BE2C (cell line): ENCODE measurements around the gene RNF223.

ENCODE experiments used
- DNase-seq: peaks from one replicate; pipeline ENCODE4 v3.0.0-alpha.2; 2020
- H3K27me3 ChIP-seq: fragments of 250-450 bp; sonication (Bioruptor Pico); 2 replicates; pipeline ENCODE4 v1.5.1; 2020; ENCODE audit warnings: mild to moderate bottlenecking
- H3K36me3 ChIP-seq: fragments of 250-450 bp; sonication (Bioruptor Pico); 2 replicates; pipeline ENCODE4 v1.5.1; 2020; ENCODE audit warnings: mild to moderate bottlenecking
- H3K4me1 ChIP-seq: fragments of 250-450 bp; sonication (Bioruptor Pico); 2 replicates; pipeline ENCODE4 v1.5.1; 2020
- H3K4me3 ChIP-seq: 2 replicates; pipeline ENCODE4 v1.5.1; 2011; ENCODE audit warnings: low read depth, low read length
- H3K9me3 ChIP-seq: fragments of 250-450 bp; sonication (Bioruptor Pico); 2 replicates; pipeline ENCODE4 v1.5.1; 2020
- TF ChIP-seq, protein P1 (sequence below): IDR thresholded peaks from 2 replicates; pipeline ENCODE4 v1.5.1; 2012; ENCODE audit warnings: mild to moderate bottlenecking, low read depth, low read length

RNF223 gene

DNA sequence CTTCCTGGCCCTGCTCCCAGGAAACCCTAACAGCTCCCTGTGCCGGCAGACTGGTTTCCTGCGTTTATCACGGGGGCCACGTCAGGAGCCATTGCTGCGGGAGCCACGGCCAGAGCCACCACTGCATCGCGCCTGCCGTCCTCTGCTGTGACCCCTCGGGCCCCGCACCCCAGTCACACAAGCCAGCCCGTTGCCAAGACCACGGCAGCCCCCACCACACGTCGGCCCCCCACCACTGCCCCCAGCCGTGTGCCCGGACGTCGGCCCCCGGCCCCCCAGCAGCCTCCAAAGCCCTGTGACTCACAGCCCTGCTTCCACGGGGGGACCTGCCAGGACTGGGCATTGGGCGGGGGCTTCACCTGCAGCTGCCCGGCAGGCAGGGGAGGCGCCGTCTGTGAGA lies 26.1 kb downstream of the RNF223 start:
- TF ChIP-seq, protein P1, sequence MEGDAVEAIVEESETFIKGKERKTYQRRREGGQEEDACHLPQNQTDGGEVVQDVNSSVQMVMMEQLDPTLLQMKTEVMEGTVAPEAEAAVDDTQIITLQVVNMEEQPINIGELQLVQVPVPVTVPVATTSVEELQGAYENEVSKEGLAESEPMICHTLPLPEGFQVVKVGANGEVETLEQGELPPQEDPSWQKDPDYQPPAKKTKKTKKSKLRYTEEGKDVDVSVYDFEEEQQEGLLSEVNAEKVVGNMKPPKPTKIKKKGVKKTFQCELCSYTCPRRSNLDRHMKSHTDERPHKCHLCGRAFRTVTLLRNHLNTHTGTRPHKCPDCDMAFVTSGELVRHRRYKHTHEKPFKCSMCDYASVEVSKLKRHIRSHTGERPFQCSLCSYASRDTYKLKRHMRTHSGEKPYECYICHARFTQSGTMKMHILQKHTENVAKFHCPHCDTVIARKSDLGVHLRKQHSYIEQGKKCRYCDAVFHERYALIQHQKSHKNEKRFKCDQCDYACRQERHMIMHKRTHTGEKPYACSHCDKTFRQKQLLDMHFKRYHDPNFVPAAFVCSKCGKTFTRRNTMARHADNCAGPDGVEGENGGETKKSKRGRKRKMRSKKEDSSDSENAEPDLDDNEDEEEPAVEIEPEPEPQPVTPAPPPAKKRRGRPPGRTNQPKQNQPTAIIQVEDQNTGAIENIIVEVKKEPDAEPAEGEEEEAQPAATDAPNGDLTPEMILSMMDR: no peak
- Histone ChIP-seq H3K27me3 (no peaks in the 10 kb centered on the region), H3K9me3 (no peaks in the 10 kb centered on the region), H3K4me1 (peaks cover 6% of the 10 kb centered on the region), H3K36me3 (no peaks in the 10 kb centered on the region), H3K4me3 (no peak overlapping the region)
- DNase-seq: no peak

DNA sequence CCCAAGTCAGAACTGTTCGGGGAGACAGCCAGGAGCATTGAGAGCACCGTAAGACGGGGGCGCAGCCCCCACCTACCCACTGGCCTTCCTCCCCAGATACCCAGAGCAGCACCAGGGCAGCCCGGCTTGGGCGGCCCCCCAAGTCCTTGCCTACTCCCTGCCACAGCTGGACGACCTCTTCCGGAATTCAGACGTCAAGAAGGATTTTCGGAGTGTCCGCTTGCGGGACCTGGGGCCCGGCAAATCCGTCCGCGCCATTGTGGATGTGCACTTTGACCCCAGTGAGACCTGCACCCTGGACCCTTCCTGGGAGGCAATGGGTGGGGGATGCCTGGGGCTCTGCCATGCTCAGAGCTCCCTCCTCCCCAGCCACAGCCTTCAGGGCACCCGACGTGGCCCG lies 26.7 kb downstream of the RNF223 start:
- Histone ChIP-seq H3K36me3 (no peaks in the 10 kb centered on the region), H3K9me3 (no peaks in the 10 kb centered on the region), H3K4me3 (no peak overlapping the region), H3K27me3 (no peaks in the 10 kb centered on the region), H3K4me1 (peaks cover 6% of the 10 kb centered on the region)
- DNase-seq: no peak
- TF ChIP-seq, protein P1: no peak

DNA sequence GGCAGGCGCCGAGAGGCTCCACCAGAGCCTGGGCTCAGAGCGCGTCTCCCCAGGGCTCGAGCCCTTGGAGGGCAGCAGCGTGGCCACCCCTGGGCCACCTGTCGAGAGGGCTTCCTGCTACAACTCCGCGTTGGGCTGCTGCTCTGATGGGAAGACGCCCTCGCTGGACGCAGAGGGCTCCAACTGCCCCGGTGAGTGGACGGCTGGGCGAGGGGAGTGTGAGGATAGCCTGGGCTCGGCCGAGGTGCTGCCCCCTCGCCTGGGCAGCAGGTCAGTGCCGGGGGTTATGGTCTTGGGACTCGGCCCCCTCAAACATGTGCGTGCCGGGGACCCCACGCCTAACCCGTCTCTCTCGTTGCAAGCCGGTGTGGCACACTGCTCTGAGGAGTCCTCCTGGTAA lies 27.3 kb downstream of the RNF223 start:
- DNase-seq: no peak
- no peaks in the 10 kb centered on the region for H3K9me3 ChIP-seq
- peaks cover 6% of the 10 kb centered on the region for H3K4me1 ChIP-seq
- H3K36me3 ChIP-seq: no peaks in the 10 kb centered on the region
- TF ChIP-seq, protein P1: no peak
- no peak overlapping the region for H3K4me3 ChIP-seq
- no peaks in the 10 kb centered on the region for H3K27me3 ChIP-seq

DNA sequence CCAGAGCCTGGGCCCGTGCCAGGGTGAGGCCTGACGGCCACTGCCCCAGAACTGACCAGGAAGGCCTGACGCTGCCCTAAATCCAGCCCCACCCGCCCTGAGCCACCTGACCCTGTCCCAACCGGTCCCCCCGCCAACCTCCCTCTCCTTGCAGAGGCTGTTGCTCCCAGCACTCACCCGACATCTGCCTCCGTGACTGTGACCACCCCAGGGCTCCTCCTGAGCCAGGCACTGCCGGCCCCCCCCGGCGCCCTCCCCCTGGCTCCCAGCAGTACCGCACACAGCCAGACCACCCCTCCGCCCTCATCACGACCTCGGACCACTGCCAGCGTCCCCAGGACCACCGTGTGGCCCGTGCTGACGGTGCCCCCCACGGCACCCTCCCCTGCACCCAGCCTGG lies 27.9 kb downstream of the RNF223 start:
- Histone ChIP-seq H3K36me3 (no peaks in the 10 kb centered on the region), H3K27me3 (no peaks in the 10 kb centered on the region), H3K4me1 (peaks cover 6% of the 10 kb centered on the region), H3K4me3 (no peak overlapping the region), H3K9me3 (no peaks in the 10 kb centered on the region)
- TF ChIP-seq, protein P1: no peak
- DNase-seq: no peak

DNA sequence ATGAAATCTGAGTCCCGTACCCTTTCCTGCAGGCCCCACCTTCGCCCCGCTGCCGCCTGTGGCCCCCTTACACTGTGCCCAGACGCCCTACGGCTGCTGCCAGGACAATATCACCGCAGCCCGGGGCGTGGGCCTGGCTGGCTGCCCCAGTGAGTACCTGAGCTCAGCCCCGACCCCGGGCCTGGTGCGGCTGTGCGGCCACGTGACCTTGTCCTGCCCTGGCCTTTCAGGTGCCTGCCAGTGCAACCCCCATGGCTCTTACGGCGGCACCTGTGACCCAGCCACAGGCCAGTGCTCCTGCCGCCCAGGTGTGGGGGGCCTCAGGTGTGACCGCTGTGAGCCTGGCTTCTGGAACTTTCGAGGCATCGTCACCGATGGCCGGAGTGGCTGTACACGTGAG lies 29.0 kb downstream of the RNF223 start:
- peaks cover 4% of the 10 kb centered on the region for H3K4me1 ChIP-seq
- no peak overlapping the region for H3K4me3 ChIP-seq
- H3K9me3 ChIP-seq: no peaks in the 10 kb centered on the region
- no peaks in the 10 kb centered on the region for H3K36me3 ChIP-seq
- peaks cover 5% of the 10 kb centered on the region for H3K27me3 ChIP-seq
- no peak for DNase-seq
- TF ChIP-seq, protein P1: no peak

DNA sequence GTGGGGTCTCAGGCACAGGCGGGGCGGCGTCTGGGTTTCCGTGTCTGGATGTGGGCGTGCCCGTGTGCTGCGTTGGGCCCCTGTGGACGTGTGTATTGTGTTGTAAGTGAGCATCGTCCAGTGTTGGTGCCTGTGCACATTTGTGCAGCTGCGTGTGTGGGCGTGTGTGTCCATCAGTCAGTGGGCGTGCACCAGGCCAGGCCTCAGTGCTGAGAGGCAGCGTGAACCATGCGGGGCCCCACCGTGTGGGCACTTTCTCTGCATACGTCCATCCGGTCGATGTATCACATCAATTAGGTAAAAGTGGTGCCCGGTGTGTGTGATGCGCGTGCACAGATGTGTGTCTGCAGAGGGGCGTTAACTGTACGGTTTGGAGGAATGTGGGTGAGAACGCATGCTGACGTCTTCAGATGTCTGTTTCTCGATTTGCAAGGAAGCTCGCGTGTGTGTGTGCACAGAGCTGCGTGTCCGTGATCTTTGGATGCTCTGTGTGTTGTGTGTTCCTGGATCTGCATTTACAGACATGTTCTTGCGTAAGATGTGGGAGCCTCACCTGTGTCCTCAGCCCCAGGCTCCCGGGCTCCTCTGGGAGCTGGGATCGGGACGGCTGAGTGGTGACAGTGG lies 29.5 kb downstream of the RNF223 start:
- Histone ChIP-seq H3K27me3 (peaks cover 11% of the 10 kb centered on the region), H3K36me3 (no peaks in the 10 kb centered on the region), H3K4me3 (no peak overlapping the region), H3K4me1 (peaks cover 9% of the 10 kb centered on the region), H3K9me3 (no peaks in the 10 kb centered on the region)
- TF ChIP-seq, protein P1: no peak
- no peak for DNase-seq
